ENCODE measurements around the gene AKR7A2.
"Not testable (repeated sequence)": the region's sequence is repeated elsewhere in the genome, so short reads cannot be mapped to it uniquely, and the experiment has no call there.

The AKR7A2 gene

GRCh38 chr1:19307794-19308508, 4.0 kb downstream of the AKR7A2 start:
- DNase-seq (ENCODE audit: low spot score) (no peak), FAIRE-seq (no peak)

GRCh38 chr1:19306941-19307340, 5.0 kb downstream of the AKR7A2 start:
- no peak for FAIRE-seq
- no peak for DNase-seq (ENCODE audit: low spot score)

- FAIRE-seq (no peak), DNase-seq (ENCODE audit: low spot score) (no peak)
Observed at GRCh38 chr1:19305880-19306279, 6.1 kb downstream of the AKR7A2 start.

- FAIRE-seq; DNase-seq (ENCODE audit: low spot score): not testable (repeated sequence)
Observed at GRCh38 chr1:19304081-19304480, 7.9 kb downstream of the AKR7A2 start.

- DNase-seq (ENCODE audit: low spot score) (no peak), FAIRE-seq (no peak)
Observed at GRCh38 chr1:19300211-19300610, 11.7 kb downstream of the AKR7A2 start.

- no peak for FAIRE-seq
- DNase-seq (ENCODE audit: low spot score), result no peak
Observed at GRCh38 chr1:19294638-19295037, 17.3 kb downstream of the AKR7A2 start.

- DNase-seq (ENCODE audit: low spot score) (no peak), FAIRE-seq (no peak)
Observed at GRCh38 chr1:19289244-19289643, 22.7 kb downstream of the AKR7A2 start.

GRCh38 chr1:19288324-19289241, 23.4 kb downstream of the AKR7A2 start, which contains the start of gene AKR7A3:
AKR7A3 (minus strand) TSS chr1:19288770; CDS start chr1:19288709, 61 bp downstream.
- DNase-seq (ENCODE audit: low spot score); FAIRE-seq: not testable (repeated sequence)

GRCh38 chr1:19287436-19288185, 24.3 kb downstream of the AKR7A2 start:
- no peak for DNase-seq (ENCODE audit: low spot score)
- no peak for FAIRE-seq

- not testable (repeated sequence) for DNase-seq (ENCODE audit: low spot score); FAIRE-seq
Observed at GRCh38 chr1:19285807-19286206, 26.1 kb downstream of the AKR7A2 start.

GRCh38 chr1:19285366-19285765, 26.6 kb downstream of the AKR7A2 start:
- DNase-seq (ENCODE audit: low spot score); FAIRE-seq: not testable (repeated sequence)

GRCh38 chr1:19284881-19285280, 27.1 kb downstream of the AKR7A2 start:
- no peak for DNase-seq (ENCODE audit: low spot score)

GRCh38 chr1:19283891-19284290, 28.1 kb downstream of the AKR7A2 start:
- DNase-seq (ENCODE audit: low spot score), result no peak
- FAIRE-seq, result no peak

More at GRCh38 chr1:19284881-19285280, 27.1 kb downstream of the AKR7A2 start:
- FAIRE-seq, result no peak

- FAIRE-seq, result no peak
- no peak for DNase-seq (ENCODE audit: low spot score)
Observed at GRCh38 chr1:19274636-19275035, 37.3 kb downstream of the AKR7A2 start.

- FAIRE-seq; DNase-seq (ENCODE audit: low spot score): not testable (repeated sequence)
Observed at GRCh38 chr1:19273844-19274531, 38.0 kb downstream of the AKR7A2 start.

GRCh38 chr1:19273106-19273843, 38.7 kb downstream of the AKR7A2 start:
- no peak for DNase-seq (ENCODE audit: low spot score)
- no peak for FAIRE-seq

- no peak for FAIRE-seq
- DNase-seq (ENCODE audit: low spot score), result no peak
Observed at GRCh38 chr1:19272064-19272463, 39.9 kb downstream of the AKR7A2 start.

- not testable (repeated sequence) for FAIRE-seq; DNase-seq (ENCODE audit: low spot score)
Observed at GRCh38 chr1:19270343-19270730, 41.6 kb downstream of the AKR7A2 start.

- FAIRE-seq; DNase-seq (ENCODE audit: low spot score): not testable (repeated sequence)
Observed at GRCh38 chr1:19269427-19270342, 42.3 kb downstream of the AKR7A2 start.
